Measurements from ENCODE around the gene TTLL3.

The TTLL3 gene

GRCh38 chr3:9807981-9808344, 2.1 kb upstream of the TTLL3 start:
- Histone ChIP-seq H3K4me3 (no peak overlapping the region), H3K27ac (no peak overlapping the region), H3K27me3 (no peaks in the 10 kb centered on the region), H3K4me1 (peaks cover 0 to 16% (median 13%) of the 10 kb centered on the region in 4 donors), H3K36me3 (peaks cover 34 to 52% (median 45%) of the 10 kb centered on the region in 3 donors), H3K9me3 (no peaks in the 10 kb centered on the region)
- no peak for DNase-seq
- intact Hi-C loops (cut with DNase I; ENCODE audit: low total_unique reads): loop anchor here (1.0 kb wide), 1 partner anchor 12 kb away; no protein-coding TSS in a partner anchor
- TF ChIP-seq, protein P1, sequence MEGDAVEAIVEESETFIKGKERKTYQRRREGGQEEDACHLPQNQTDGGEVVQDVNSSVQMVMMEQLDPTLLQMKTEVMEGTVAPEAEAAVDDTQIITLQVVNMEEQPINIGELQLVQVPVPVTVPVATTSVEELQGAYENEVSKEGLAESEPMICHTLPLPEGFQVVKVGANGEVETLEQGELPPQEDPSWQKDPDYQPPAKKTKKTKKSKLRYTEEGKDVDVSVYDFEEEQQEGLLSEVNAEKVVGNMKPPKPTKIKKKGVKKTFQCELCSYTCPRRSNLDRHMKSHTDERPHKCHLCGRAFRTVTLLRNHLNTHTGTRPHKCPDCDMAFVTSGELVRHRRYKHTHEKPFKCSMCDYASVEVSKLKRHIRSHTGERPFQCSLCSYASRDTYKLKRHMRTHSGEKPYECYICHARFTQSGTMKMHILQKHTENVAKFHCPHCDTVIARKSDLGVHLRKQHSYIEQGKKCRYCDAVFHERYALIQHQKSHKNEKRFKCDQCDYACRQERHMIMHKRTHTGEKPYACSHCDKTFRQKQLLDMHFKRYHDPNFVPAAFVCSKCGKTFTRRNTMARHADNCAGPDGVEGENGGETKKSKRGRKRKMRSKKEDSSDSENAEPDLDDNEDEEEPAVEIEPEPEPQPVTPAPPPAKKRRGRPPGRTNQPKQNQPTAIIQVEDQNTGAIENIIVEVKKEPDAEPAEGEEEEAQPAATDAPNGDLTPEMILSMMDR (IDR thresholded peaks at IDR 0.05): no peak

DNA sequence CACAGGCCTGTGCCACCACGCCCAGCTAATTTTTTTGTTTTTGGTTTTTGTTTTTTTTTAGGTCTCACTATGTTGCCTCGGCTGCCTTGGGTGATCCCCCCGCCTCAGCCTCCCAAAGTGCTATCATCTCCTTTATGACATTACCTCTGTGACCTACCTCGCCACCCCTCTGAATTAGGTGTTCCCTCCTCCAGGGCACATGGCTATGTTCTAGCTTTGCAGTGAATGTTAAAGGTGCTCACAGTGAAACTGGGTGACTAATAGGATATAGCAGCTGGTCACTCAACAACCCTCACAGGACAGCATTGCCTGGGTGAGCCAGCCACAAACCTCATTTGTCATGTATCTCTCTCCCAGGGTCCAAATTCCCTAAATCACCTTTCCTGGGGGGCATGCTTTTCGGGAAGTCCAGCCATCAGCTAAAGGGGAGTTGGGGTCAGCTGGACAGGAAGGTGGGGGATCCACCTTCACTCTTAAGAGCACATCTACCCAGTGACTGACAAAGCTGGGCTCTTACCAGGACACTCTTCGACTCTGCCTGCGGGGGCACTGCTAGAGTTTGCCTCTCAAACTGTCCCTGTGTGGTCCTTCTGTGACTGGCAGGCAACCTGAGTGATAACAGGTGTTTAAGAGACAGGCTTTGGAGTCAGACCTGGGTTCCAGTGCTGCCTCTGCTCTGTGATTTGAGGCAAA, 1.6 kb upstream of the TTLL3 start:
- intact Hi-C loops (cut with DNase I; ENCODE audit: low total_unique reads): loop anchor here (1.0 kb wide), 1 partner anchor 12 kb away; no protein-coding TSS in a partner anchor
- no peak for DNase-seq
- TF ChIP-seq, protein P1 (IDR thresholded peaks at IDR 0.05): no peak
- Histone ChIP-seq H3K36me3 (peaks cover 28 to 52% (median 45%) of the 10 kb centered on the region in 3 donors), H3K4me1 (peaks cover 0 to 16% (median 13%) of the 10 kb centered on the region in 4 donors), H3K27ac (peak overlapping the region; percentile 97 to 98), H3K4me3 (no peak overlapping the region), H3K27me3 (no peaks in the 10 kb centered on the region), H3K9me3 (no peaks in the 10 kb centered on the region)

DNA sequence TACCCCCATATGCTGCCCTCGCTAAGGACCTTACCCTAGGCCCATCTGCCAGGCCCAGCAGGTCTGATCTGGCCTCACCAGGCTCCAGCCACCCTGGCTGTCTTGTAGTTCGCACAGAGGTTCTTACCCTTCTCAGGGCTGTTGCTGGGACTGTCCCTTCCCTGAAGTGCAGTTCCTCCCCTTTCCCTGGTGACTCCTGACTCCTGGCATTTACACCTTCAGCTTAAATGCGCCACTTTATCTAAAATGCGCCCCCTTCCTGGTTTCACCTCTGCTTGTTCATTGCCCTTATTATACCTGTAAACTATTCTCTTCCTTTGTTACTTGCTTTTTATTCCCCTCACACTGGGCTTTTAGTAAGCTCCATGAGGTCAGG, 835 bp upstream of the TTLL3 start:
- Histone ChIP-seq H3K27ac (peak overlapping the region; percentile 97 to 98), H3K4me1 (peaks cover 0 to 16% (median 13%) of the 10 kb centered on the region in 4 donors), H3K4me3 (peak overlapping the region; percentile 77 to 80), H3K27me3 (no peaks in the 10 kb centered on the region), H3K36me3 (peaks cover 21 to 51% (median 41%) of the 10 kb centered on the region in 3 donors), H3K9me3 (no peaks in the 10 kb centered on the region)
- no peak for DNase-seq
- TF ChIP-seq, protein P1 (IDR thresholded peaks at IDR 0.05): no peak
- intact Hi-C loops (cut with DNase I; ENCODE audit: low total_unique reads): no loop called here

DNA sequence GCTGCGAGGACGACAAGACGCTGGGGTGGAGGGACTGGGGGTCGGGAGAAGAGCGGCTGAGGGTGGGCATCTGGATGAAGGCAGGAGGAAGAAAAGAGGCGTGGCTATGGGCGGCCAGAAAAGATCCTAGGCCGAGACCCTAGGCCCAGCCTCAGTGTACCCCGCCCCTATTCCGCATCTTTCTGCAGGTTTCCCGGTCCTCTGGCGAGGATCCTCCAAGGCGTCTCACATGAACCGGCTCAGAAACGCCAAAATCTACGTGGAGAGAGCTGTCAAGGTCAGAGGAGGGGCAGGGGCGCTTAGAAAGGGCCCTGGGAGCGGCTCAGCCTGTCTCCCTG, 340 bp downstream of the TTLL3 start:
- no peak for DNase-seq
- peak overlapping the region; percentile 77 to 80 for H3K4me3 ChIP-seq
- intact Hi-C loops (cut with DNase I; ENCODE audit: low total_unique reads): no loop called here
- H3K27ac ChIP-seq: peak overlapping the region; percentile 97 to 98
- H3K27me3 ChIP-seq: no peaks in the 10 kb centered on the region
- TF ChIP-seq, protein P1 (IDR thresholded peaks at IDR 0.05): no peak
- peaks cover 0 to 16% (median 13%) of the 10 kb centered on the region in 4 donors for H3K4me1 ChIP-seq
- H3K36me3 ChIP-seq: peaks cover 9 to 50% (median 29%) of the 10 kb centered on the region in 3 donors
- H3K9me3 ChIP-seq: no peaks in the 10 kb centered on the region

DNA sequence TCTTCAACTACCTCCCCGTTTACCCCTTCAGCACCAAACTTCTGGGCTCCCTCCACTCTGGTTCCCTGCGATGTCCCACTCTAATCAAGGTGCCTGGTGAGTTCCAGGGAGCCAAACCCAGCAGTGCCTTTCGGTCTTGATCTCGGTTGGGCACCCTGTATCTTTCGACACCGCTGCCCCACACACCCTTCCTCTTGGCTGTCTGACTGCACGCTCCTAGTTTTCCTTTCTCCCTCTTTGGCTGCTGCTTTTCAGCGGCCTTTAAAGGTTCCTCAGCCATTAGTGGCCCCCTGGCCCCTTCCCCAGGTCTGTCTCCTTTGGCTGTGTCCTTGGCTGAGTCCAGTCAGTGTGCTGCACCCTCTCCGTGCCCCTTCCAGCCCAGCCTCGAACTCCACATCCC, 784 bp downstream of the TTLL3 start:
- Histone ChIP-seq H3K4me1 (peaks cover 0 to 16% (median 13%) of the 10 kb centered on the region in 4 donors), H3K4me3 (peak overlapping the region; percentile 77 to 80), H3K27me3 (no peaks in the 10 kb centered on the region), H3K27ac (peak overlapping the region; percentile 97 to 98), H3K36me3 (peaks cover 6 to 50% (median 24%) of the 10 kb centered on the region in 3 donors), H3K9me3 (no peaks in the 10 kb centered on the region)
- DNase-seq: no peak
- TF ChIP-seq, protein P1 (IDR thresholded peaks at IDR 0.05): no peak
- intact Hi-C loops (cut with DNase I; ENCODE audit: low total_unique reads): no loop called here
